Activated CD8-positive, alpha-beta memory T cell treated with anti-CD3 and anti-CD28 coated beads, Interleukin-2, amount 50 U/mL, for 24 hours (primary cell): ENCODE data around the gene MAGI2.
"Not testable (repeated sequence)": the region's sequence is repeated elsewhere in the genome, so short reads cannot be mapped to it uniquely, and the experiment has no call there.

ENCODE experiments used
- DNase-seq: peaks from one replicate; pipeline ENCODE4 v3.0.0-alpha.2; 2020; ENCODE audit errors: extremely low read depth

The MAGI2 gene

GRCh38 chr7:79451580-79451979 is 1.9 kb downstream of the MAGI2 start:
- DNase-seq, result no peak

GRCh38 chr7:79442766-79443165 is 10.7 kb downstream of the MAGI2 start:
- DNase-seq, result not testable (repeated sequence)

GRCh38 chr7:79436378-79436777 is 17.1 kb downstream of the MAGI2 start:
- DNase-seq, result no peak

GRCh38 chr7:79434867-79435266 is 18.6 kb downstream of the MAGI2 start:
- no peak for DNase-seq

GRCh38 chr7:79434098-79434497 is 19.4 kb downstream of the MAGI2 start:
- no peak for DNase-seq

GRCh38 chr7:79430391-79430790 is 23.1 kb downstream of the MAGI2 start:
- no peak for DNase-seq

DNA sequence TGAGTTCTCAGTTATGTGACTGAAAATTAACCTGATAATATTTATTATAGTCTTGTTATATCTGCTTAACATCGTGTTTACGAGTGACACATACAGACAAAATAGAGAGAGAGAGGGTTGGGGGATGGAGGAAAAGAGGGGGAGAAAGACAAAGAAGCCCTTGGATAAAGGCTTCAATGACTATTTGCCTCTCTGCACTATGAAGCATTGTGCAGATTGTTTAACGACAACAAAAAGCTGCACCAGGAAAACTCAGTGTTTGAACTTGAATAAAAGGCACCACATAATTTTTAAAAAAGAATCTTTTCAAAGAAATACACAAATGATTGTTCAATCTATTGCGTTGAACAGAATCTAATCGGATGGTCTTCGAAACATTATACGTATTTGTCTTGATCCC is 27.8 kb downstream of the MAGI2 start:
- DNase-seq, result no peak

DNA sequence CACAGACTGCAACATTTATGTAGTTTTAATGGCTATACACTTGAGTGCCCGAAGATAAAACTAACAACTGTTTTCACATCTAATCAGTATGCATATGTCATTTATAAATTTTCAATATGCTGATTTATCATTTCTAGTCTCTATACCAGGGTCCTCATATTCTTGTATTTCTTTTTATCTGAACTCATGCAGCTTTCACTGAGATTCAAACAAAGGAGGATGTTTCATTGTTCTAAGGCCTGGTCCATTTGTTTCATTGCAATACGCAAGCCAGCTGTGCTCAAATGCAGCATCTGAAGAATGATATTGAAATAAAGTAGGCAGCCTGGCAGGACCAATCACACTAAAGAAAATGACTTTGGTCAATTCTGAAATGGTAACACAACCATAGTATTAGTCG is 31.7 kb downstream of the MAGI2 start:
- no peak for DNase-seq

DNA sequence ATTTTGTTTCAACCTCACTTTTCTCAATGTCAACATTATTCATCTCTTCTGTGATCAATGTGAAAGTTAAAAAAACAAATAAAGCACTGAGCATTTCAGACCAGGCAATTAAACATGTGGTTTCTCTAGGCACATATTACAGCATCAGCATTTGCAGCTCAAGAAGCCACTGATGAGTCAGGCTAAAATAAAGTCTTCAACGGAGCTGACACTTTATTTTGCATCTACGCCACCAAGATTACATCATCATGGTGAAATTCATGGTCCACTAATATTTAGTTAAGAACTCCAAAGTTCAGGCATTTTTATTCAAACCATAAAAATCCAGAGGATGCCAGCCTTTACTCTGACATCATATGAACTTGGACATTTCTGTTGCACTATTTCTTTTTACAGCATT is 33.0 kb downstream of the MAGI2 start:
- no peak for DNase-seq

DNA sequence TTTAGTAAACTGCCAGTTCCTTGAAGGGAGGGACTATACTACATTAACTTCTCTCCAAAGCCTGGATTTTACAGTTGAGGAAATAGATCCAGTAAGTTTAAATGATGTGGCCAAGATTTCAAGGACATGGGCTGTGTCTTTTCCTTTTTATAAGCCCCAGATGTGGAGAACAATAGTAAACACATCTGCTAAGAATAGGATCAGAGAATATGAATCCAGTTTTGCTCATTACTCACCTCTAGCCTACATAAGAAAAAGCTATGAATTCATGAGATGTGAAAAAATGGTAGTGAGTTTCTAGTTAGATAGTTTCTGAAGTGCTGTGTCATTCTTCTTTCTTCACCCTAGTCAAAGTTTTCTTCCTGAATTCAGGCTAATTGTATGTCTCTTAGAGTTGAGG is 38.6 kb downstream of the MAGI2 start:
- no peak for DNase-seq

GRCh38 chr7:79412915-79413314 is 40.6 kb downstream of the MAGI2 start:
- DNase-seq, result no peak

GRCh38 chr7:79412438-79412837 is 41.0 kb downstream of the MAGI2 start:
- no peak for DNase-seq

GRCh38 chr7:79410345-79410744 is 43.1 kb downstream of the MAGI2 start:
- no peak for DNase-seq

DNA sequence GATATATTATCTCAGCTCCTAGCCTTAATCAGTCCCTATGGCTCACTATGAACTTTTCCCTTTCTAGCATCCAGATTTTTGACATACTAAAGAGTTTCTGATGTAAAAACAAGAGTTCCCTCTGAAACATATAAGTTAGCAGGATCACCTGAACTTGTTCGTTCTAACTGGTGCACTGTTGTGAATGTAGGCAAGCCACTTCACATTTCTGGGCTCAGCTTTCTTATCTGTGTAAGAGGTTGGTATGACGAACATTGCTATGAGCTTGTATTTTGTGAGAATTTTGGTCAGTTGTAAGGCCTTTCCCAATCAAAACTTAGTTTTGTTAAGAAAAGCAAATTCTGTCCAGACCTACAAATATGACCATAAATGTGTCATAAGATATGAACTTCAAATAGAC is 46.1 kb downstream of the MAGI2 start:
- no peak for DNase-seq

DNA sequence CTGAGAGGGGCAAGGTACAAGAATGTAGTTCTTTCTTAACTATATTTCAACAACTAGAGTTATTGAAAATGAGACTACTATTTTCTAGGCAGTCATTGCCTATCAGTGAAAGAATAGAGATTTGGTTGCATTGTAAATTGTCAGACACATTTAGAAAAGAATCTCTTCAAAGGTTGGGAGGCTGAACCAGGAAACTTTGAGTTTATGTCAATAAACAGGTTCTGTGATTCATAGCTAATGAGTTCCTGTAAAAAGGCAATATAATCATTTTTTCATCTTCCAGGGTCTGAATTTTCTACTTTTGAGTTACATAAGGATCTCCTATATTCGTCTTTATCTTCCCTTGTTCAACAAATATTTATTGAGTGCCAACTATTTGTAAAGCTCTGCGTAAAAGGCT is 47.1 kb downstream of the MAGI2 start:
- no peak for DNase-seq

- no peak for DNase-seq
Measured at GRCh38 chr7:79405368-79405767, 48.1 kb downstream of the MAGI2 start.

- no peak for DNase-seq
Measured at GRCh38 chr7:79403879-79404278, 49.6 kb downstream of the MAGI2 start.

- no peak for DNase-seq
Measured at GRCh38 chr7:79403451-79403850, 50.0 kb downstream of the MAGI2 start.

DNA sequence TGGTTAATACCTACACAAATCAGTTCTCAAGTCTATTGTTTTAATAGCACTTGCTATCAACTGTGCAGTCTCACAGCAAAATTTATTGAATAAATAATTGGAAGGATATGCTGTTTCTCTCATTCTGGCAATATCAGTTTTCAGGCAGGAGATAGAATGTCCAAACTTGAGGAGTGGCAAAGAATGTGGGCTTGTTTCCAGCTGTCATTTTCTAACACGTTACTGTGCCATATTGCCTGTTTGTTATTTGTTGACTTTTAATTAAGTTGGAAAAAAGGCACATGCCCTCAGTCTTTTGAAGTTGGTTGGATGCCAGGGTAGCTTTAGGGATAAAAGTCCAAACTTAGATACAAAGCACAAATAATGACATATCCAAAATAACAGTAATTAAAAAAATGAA is 52.2 kb downstream of the MAGI2 start:
- no peak for DNase-seq

DNA sequence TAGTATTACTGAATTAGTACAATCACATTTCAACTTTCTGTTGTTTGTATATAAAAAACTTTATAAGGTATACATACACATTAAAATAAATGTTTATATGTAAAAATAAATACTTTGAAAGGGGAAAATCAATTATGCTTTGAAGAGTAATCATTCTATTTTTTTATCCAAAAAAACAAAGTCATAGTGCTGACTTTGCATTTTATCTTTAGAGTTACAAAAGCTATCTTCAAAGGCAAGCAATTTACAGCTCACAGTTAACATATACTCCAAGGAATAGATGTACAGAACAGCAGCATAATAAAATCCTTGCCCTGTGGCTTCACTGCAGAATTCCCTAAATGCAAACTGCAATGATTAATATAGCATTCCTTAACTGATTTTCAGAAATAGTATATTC is 53.2 kb downstream of the MAGI2 start:
- no peak for DNase-seq

DNA sequence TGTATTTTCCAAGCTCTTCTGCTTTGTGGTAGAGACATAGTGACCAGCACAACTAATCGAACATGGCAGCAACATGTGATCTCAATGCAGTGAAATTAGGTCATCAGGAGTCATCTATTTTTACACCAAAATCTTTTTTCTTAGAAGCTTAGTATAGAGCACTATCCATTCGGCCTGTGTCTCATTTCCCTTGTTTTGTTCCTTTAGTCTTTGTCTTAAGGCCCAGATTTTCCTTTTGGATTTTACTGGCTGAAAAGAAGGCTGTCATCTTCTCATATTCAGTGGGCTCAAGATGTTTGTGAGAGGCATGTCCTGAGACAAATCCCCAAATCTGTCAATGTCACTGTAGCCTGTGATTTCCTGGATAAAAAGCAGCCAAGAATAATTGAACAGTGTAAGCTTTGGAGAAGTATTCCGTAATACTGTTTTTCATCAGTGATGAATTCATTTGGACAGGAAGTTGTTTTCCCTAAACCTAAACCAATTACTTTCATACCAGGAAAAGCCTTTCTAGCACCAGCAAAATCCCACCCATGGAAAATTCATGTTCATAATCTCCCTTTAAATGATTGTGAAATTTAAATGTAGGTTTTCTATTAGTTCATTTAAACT is 55.2 kb downstream of the MAGI2 start:
- no peak for DNase-seq

GRCh38 chr7:79386688-79387422 is 66.6 kb downstream of the MAGI2 start:
- DNase-seq, result no peak

- DNase-seq, result no peak
Measured at GRCh38 chr7:79381921-79382320, 71.5 kb downstream of the MAGI2 start.

GRCh38 chr7:79377097-79377496 is 76.4 kb downstream of the MAGI2 start:
- DNase-seq, result no peak
